Endothelial cell of umbilical vein (primary cell): ENCODE data around the gene DHX36. TPM values are rescaled to one million over a fixed set of nuclear protein-coding genes. Genes with fewer than 3 reads are reported as not detected.

ENCODE experiments used
- BruUV-seq: library from RNA; stranded (reverse); fragments of 400-500 nt; replicated peaks from 2 replicates; lab custom pipeline; 2021; lab: Mats Ljungman, UMichigan
- CTCF ChIA-PET: fragments of 300-600, 350-600 bp; sonication (Branson Sonifier 250); formaldehyde crosslinking; loops from one replicate; lab custom pipeline; 2021; ENCODE audit warnings: antibody characterized with exemption, inconsistent platforms; lab: Charles Lee
- POLR2A ChIA-PET: fragments of 300-600, 350-600 bp; sonication (Branson Sonifier 250); formaldehyde crosslinking; loops from one replicate; lab custom pipeline; 2021; ENCODE audit warnings: antibody characterized with exemption, inconsistent platforms; lab: Charles Lee
- DNase-seq: peaks from one replicate; pipeline ENCODE4 v3.0.0-alpha.2; 2011; ENCODE audit warnings: low read depth, low spot score
- FAIRE-seq: peaks from 2 replicates; lab custom pipeline; 2011; peaks lifted over from hg19 to GRCh38; lab: Jason Lieb, UNC
- H2AFZ ChIP-seq: 2 replicates; pipeline ENCODE4 v1.6.0; 2012; ENCODE audit warnings: low read depth, low read length, control low read depth, inconsistent platforms
- H3K27ac ChIP-seq: 2 replicates; pipeline ENCODE4 v1.5.1; 2011; ENCODE audit warnings: low read depth, mild to moderate bottlenecking, control low read depth, low read length, moderate library complexity; ENCODE audit not compliant: insufficient read depth
- H3K27me3 ChIP-seq, 2 experiments: 2 replicates each; pipeline versions ENCODE4 v1.6.0 to v1.6.1; 2011; ENCODE audit warnings: low read length in 2 of 2, mixed read lengths in 1 of 2; ENCODE audit not compliant: control insufficient read depth in 2 of 2, insufficient read depth in 2 of 2
- H3K36me3 ChIP-seq, 2 experiments: 2 replicates in 1 of 2; 3 replicates in 1 of 2; pipeline ENCODE4 v1.5.1; 2011; ENCODE audit warnings: low read length in 2 of 2, mild to moderate bottlenecking in 1 of 2, moderate library complexity in 1 of 2; ENCODE audit not compliant: control insufficient read depth in 2 of 2, insufficient read depth in 2 of 2; ENCODE audit errors: extremely low read depth in 1 of 2
- H3K4me1 ChIP-seq: 3 replicates; pipeline ENCODE4 v1.5.1; 2011; ENCODE audit warnings: mild to moderate bottlenecking, low read length; ENCODE audit not compliant: control insufficient read depth, insufficient read depth; ENCODE audit errors: extremely low read depth
- H3K4me2 ChIP-seq: 2 replicates; pipeline ENCODE4 v1.6.1; 2011; ENCODE audit warnings: low read length, control low read depth, mixed read lengths; ENCODE audit not compliant: insufficient read depth
- H3K4me3 ChIP-seq, 3 experiments: fragments of 200-600 bp in 1 of 3; sonication (generic), shearing (Covaris generic) in 1 of 3; replicated peaks in 1 of 3; 2 replicates each; pipeline ENCODE4 v1.5.1; 2011 to 2016; ENCODE audit warnings: control low read depth in 3 of 3, low read length in 3 of 3, mild to moderate bottlenecking in 2 of 3, inconsistent platforms in 1 of 3, low read depth in 1 of 3, moderate library complexity in 1 of 3; ENCODE audit not compliant: insufficient read depth in 1 of 3
- H3K79me2 ChIP-seq: 2 replicates; pipeline ENCODE4 v1.6.0; 2012; ENCODE audit warnings: low read length, inconsistent platforms; ENCODE audit not compliant: control insufficient read depth, insufficient read depth
- H3K9ac ChIP-seq: replicated peaks from 2 replicates; pipeline ENCODE3; 2011; ENCODE audit warnings: low read length, control low read depth; ENCODE audit not compliant: insufficient read depth; ENCODE audit errors: extremely low read depth
- H3K9me1 ChIP-seq: replicated peaks from 3 replicates; pipeline ENCODE4 v1.6.0; 2011; ENCODE audit warnings: mild to moderate bottlenecking, low read length; ENCODE audit not compliant: control insufficient read depth, insufficient read depth; ENCODE audit errors: extremely low read depth
- H3K9me3 ChIP-seq: replicated peaks from 2 replicates; pipeline ENCODE4 v1.5.1; 2012; ENCODE audit warnings: low read length, inconsistent platforms; ENCODE audit not compliant: control insufficient read depth, insufficient read depth
- H4K20me1 ChIP-seq: replicated peaks from 2 replicates; pipeline ENCODE3; 2011; ENCODE audit warnings: mild to moderate bottlenecking, low read length; ENCODE audit not compliant: control insufficient read depth, insufficient read depth; ENCODE audit errors: extremely low read depth
- EZH2 ChIP-seq: IDR thresholded peaks from 2 replicates; pipeline ENCODE4 v1.6.1; 2012; ENCODE audit warnings: borderline replicate concordance, low read depth, mild to moderate bottlenecking, moderate library complexity, low read length, inconsistent platforms; ENCODE audit not compliant: severe bottlenecking
- FOS ChIP-seq: IDR thresholded peaks from 2 replicates; pipeline ENCODE4 v1.6.1; 2011; ENCODE audit warnings: mild to moderate bottlenecking, low read length, moderate library complexity, borderline replicate concordance; ENCODE audit not compliant: insufficient read depth
- GATA2 ChIP-seq: IDR thresholded peaks from 2 replicates; pipeline ENCODE4 v1.7.0; 2011; ENCODE audit warnings: low read depth, mild to moderate bottlenecking, moderate library complexity, mixed read lengths, low read length; ENCODE audit not compliant: insufficient read length, insufficient read depth
- JUN ChIP-seq: IDR thresholded peaks from 2 replicates; pipeline ENCODE4 v1.6.1; 2011; ENCODE audit warnings: borderline replicate concordance, low read depth; ENCODE audit not compliant: insufficient read length, insufficient read depth
- MYC ChIP-seq: IDR thresholded peaks from one replicate; pipeline ENCODE4 v1.6.1; 2011; ENCODE audit warnings: mild to moderate bottlenecking, low read depth, low read length
- POLR2A ChIP-seq: IDR thresholded peaks from 2 replicates; pipeline ENCODE4 v1.6.1; 2012; ENCODE audit warnings: low read depth, mild to moderate bottlenecking, control low read depth, low read length
- POLR2AphosphoS5 ChIP-seq: IDR thresholded peaks from 2 replicates; pipeline ENCODE4 v1.6.1; 2012; ENCODE audit warnings: low read depth, mild to moderate bottlenecking, control low read depth, low read length, moderate library complexity; ENCODE audit not compliant: insufficient read depth
- dilution Hi-C: fragments of 300-500 bp; cut with MboI; formaldehyde crosslinking; loops from one replicate; pipeline ENCODE4 v1.15.0; 2019; ENCODE audit warnings: low sequenced_read_pairs; ENCODE audit not compliant: extremely low pct_ligation_motif_present
- intact Hi-C: fragments of 100-400 bp; cut with micrococcal nuclease; formaldehyde crosslinking; loops from one replicate; pipeline ENCODE4 v1.10.0; 2022
- polyA plus RNA-seq, 4 experiments: library from polyadenylated mRNA; depleted of rRNA in 3 of 4; stranded (reverse) in 3 of 4; unstranded in 1 of 4; fragments of >200 nt; gene quantifications; 2 replicates each; pipeline versions ENCODE4 v1.2.1 to v1.2.3, GENCODE V29; 2011 to 2012; ENCODE audit warnings: missing spikeins in 1 of 4
- total RNA-seq: library from RNA; stranded (reverse); gene quantifications from 2 replicates; pipeline ENCODE4 v1.2.3, GENCODE V29; 2021
- TF ChIP-seq, protein P1 (sequence below), 2 donors: IDR thresholded peaks; 1 replicate in 1 of 2; 2 replicates in 1 of 2; pipeline ENCODE4 v1.5.1; 2011; ENCODE audit warnings: low read length in 2 of 2, mild to moderate bottlenecking in 2 of 2, moderate library complexity in 2 of 2, control low read depth in 1 of 2, inconsistent platforms in 1 of 2, low read depth in 1 of 2; ENCODE audit not compliant: insufficient read depth in 1 of 2; ENCODE audit errors: extremely low read depth in 1 of 2
- TF ChIP-seq, protein P2 (sequence below): IDR thresholded peaks from 2 replicates; pipeline ENCODE4 v1.6.1; 2011; ENCODE audit not compliant: insufficient read depth, insufficient read length

The DHX36 gene
- total and polyA plus RNA-seq, 2 donors (not counting 3 experiments of a cell fraction or from before 2014, with no cell fraction given), result 19.6 to 52.7 TPM

DNA sequence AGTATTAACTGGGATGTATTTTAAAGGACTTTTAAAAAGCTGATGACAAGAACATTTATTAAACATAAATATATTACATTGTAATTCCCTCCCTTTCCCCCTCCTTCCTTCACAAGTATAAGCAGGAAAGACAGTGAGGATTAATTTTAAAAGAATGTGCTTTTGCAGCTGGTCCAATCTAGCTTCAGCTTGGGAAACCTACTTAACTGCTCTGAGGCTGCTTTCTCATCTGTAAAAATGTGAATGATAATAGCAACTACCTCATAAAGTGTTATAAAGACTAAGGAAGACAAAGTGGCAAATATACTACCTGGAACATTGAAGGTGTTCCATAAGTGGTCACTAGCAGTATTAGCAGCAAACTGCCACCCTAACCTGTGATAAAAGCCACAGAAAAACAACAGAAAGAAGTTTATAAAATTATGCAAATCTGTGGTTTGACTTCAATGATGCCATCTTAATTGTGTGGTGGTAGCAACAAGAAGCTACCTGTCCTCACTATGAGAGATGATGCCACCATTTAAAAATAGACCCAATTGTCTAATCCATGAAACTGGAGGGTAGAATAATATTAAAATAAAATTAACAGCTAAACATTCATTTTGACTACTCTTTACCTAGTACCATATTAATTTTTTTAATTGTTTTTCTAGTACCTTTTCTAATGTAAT lies 20.0 kb downstream of the DHX36 start:
- no peak for DNase-seq
- intact Hi-C loops, result no loop called here

More for the DNA sequence above, 20.0 kb downstream of the DHX36 start:
- no peak for TF ChIP-seq EZH2
- TF ChIP-seq POLR2A, result no peak
- TF ChIP-seq JUN, result no peak
- TF ChIP-seq GATA2, result no peak
- TF ChIP-seq, protein P1, sequence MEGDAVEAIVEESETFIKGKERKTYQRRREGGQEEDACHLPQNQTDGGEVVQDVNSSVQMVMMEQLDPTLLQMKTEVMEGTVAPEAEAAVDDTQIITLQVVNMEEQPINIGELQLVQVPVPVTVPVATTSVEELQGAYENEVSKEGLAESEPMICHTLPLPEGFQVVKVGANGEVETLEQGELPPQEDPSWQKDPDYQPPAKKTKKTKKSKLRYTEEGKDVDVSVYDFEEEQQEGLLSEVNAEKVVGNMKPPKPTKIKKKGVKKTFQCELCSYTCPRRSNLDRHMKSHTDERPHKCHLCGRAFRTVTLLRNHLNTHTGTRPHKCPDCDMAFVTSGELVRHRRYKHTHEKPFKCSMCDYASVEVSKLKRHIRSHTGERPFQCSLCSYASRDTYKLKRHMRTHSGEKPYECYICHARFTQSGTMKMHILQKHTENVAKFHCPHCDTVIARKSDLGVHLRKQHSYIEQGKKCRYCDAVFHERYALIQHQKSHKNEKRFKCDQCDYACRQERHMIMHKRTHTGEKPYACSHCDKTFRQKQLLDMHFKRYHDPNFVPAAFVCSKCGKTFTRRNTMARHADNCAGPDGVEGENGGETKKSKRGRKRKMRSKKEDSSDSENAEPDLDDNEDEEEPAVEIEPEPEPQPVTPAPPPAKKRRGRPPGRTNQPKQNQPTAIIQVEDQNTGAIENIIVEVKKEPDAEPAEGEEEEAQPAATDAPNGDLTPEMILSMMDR (IDR thresholded peaks at IDR 0.05; ENCODE audit: extremely low read depth in 1 of 2, insufficient read depth in 1 of 2, low read depth in 1 of 2, low read length in 2 of 2), result no peak
- no peak for TF ChIP-seq MYC
- no peak for TF ChIP-seq POLR2AphosphoS5
- TF ChIP-seq, protein P2, sequence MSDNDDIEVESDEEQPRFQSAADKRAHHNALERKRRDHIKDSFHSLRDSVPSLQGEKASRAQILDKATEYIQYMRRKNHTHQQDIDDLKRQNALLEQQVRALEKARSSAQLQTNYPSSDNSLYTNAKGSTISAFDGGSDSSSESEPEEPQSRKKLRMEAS, result no peak
- no peak for TF ChIP-seq FOS
- Histone ChIP-seq H3K4me3 (no peak overlapping the region), H3K9ac (no peak overlapping the region), H3K27me3 (no peaks in the 10 kb centered on the region), H3K9me3 (no peaks in the 10 kb centered on the region), H3K4me1 (no peaks in the 10 kb centered on the region), H3K4me2 (no peak overlapping the region), H2AFZ (no peak overlapping the region), H3K27ac (no peak overlapping the region), H3K9me1 (no peaks in the 10 kb centered on the region), H3K36me3 (peaks cover 11 to 15% of the 10 kb centered on the region in 2 experiments), H3K79me2 (no peaks in the 10 kb centered on the region), H4K20me1 (no peaks in the 10 kb centered on the region)
- FAIRE-seq, result no peak
- POLR2A ChIA-PET, result no interaction called here
- no TSS peak for BruUV-seq
- dilution Hi-C loops, result no loop called here
- CTCF ChIA-PET, result no interaction called here
